ENCODE results near the gene METTL27. TPM values are rescaled to one million over a fixed set of nuclear protein-coding genes. Genes with fewer than 3 reads are reported as not detected.

The METTL27 gene
- total RNA-seq, 1 experiment from 2014 or later: 1.7 TPM

GRCh38 chr7:73812996-73813395 lies 29.3 kb downstream of the METTL27 start:
- Histone ChIP-seq H3K36me3 (ENCODE audit: control insufficient read depth, insufficient read depth, low read length) (no peaks in the 10 kb centered on the region), H3K4me1 (peaks cover 5% of the 10 kb centered on the region; the same call in 1 of the 2 replicates), H3K27me3 (replicated peaks; ENCODE audit: control insufficient read depth, insufficient read depth, low read length) (no peaks in the 10 kb centered on the region), H3K9me3 (peaks cover 15% of the 10 kb centered on the region), H3K4me3 (ENCODE audit: low read depth, low read length) (no peak overlapping the region)
- no TSS peak for BruUV-seq (replicated peaks)
- POLR2A ChIA-PET: no interaction called here
- CTCF ChIA-PET: no interaction called here
- no peaks in the 10 kb centered on the region for H3K36me3 Mint-ChIP-seq (ENCODE audit: insufficient read depth, unreplicated experiment)
- TF ChIP-seq, protein P1, sequence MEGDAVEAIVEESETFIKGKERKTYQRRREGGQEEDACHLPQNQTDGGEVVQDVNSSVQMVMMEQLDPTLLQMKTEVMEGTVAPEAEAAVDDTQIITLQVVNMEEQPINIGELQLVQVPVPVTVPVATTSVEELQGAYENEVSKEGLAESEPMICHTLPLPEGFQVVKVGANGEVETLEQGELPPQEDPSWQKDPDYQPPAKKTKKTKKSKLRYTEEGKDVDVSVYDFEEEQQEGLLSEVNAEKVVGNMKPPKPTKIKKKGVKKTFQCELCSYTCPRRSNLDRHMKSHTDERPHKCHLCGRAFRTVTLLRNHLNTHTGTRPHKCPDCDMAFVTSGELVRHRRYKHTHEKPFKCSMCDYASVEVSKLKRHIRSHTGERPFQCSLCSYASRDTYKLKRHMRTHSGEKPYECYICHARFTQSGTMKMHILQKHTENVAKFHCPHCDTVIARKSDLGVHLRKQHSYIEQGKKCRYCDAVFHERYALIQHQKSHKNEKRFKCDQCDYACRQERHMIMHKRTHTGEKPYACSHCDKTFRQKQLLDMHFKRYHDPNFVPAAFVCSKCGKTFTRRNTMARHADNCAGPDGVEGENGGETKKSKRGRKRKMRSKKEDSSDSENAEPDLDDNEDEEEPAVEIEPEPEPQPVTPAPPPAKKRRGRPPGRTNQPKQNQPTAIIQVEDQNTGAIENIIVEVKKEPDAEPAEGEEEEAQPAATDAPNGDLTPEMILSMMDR (IDR thresholded peaks at IDR 0.05; ENCODE audit: insufficient read depth in 1 of 2, low read depth in 1 of 2, low read length in 1 of 2, severe bottlenecking in 1 of 2, unreplicated experiment in 1 of 2): no peak
- intact Hi-C loops (cut with micrococcal nuclease; ENCODE audit: unreplicated experiment): no loop called here
- peaks cover 7% of the 10 kb centered on the region for H3K4me1 Mint-ChIP-seq (ENCODE audit: low read depth, unreplicated experiment)
- no peak for DNase-seq
- no peaks in the 10 kb centered on the region for H3K27me3 Mint-ChIP-seq (ENCODE audit: insufficient read depth, unreplicated experiment)
- no peak overlapping the region for H3K27ac Mint-ChIP-seq (ENCODE audit: unreplicated experiment)
- H3K9me3 Mint-ChIP-seq (ENCODE audit: unreplicated experiment): no peaks in the 10 kb centered on the region
- H3K4me3 Mint-ChIP-seq (ENCODE audit: unreplicated experiment): no peak overlapping the region

DNA sequence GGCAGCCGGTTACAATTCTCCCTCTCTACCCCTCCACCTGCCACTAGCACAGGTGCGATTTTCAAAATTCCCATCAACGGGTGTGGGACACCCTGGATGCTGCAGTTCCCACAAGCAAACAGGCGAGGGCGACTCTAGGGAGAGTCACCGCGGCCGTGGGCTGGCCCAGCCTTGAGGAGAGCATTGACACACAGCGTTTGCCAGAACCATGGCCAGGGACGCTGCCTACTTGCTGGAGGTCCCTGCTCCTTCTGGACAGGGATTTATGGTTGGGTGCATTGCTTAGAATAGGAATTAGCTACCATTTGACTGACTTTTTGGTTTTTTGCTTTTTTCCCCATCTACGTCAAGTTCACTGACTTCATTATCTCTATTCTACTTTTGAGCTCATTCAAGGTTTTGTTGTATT lies 30.6 kb downstream of the METTL27 start:
- H3K9me3 Mint-ChIP-seq (ENCODE audit: unreplicated experiment): no peaks in the 10 kb centered on the region
- no peak overlapping the region for H3K4me3 ChIP-seq (ENCODE audit: low read depth, low read length)
- peak; percentile 72 to 81 for DNase-seq
- no peak overlapping the region for H3K4me3 Mint-ChIP-seq (ENCODE audit: unreplicated experiment)
- no TSS peak for BruUV-seq (replicated peaks)
- CTCF ChIA-PET: interaction anchor here (0.7 to 1.0 kb wide), 3 partner anchors 28 to 73 kb away, joined by 3 to 7 read pairs (median 5); partner anchors contain the start of gene ABHD11
- intact Hi-C loops (cut with micrococcal nuclease; ENCODE audit: unreplicated experiment): loop anchor here (1.0 kb wide), 2 partner anchors 19 to 44 kb away; partner anchors contain the start of gene CLDN4
- no peaks in the 10 kb centered on the region for H3K36me3 ChIP-seq (ENCODE audit: control insufficient read depth, insufficient read depth, low read length)
- peaks cover 5% of the 10 kb centered on the region; the same call in 1 of the 2 replicates for H3K4me1 ChIP-seq
- H3K4me1 Mint-ChIP-seq (ENCODE audit: low read depth, unreplicated experiment): peaks cover 7% of the 10 kb centered on the region
- H3K36me3 Mint-ChIP-seq (ENCODE audit: insufficient read depth, unreplicated experiment): no peaks in the 10 kb centered on the region
- TF ChIP-seq, protein P1 (IDR thresholded peaks at IDR 0.05; ENCODE audit: insufficient read depth in 1 of 2, low read depth in 1 of 2, low read length in 1 of 2, severe bottlenecking in 1 of 2, unreplicated experiment in 1 of 2): peak; percentile 67 to 72
- H3K27me3 ChIP-seq (replicated peaks; ENCODE audit: control insufficient read depth, insufficient read depth, low read length): no peaks in the 10 kb centered on the region
- peaks cover 15% of the 10 kb centered on the region for H3K9me3 ChIP-seq
- no peak overlapping the region for H3K27ac Mint-ChIP-seq (ENCODE audit: unreplicated experiment)
- no peaks in the 10 kb centered on the region for H3K27me3 Mint-ChIP-seq (ENCODE audit: insufficient read depth, unreplicated experiment)
- POLR2A ChIA-PET: no interaction called here

DNA sequence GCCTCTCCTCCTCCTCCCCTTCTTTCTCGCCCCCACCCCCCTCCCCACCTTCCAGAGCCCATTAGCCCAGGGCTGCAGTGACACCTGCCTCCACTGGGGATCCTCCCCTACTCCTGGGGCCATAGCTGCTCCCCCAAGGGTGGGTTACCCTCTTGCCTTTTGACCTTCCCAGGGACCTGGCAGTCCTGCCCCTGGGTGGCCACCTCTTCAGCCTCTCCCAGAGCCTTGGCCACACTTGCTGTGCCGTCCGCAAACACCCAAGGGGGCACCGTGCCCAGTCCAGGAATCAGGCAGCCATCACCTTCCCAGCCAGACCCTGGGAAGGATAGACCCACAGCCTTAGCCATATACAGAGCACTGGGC lies 31.3 kb downstream of the METTL27 start:
- Mint-ChIP-seq H3K36me3 (ENCODE audit: insufficient read depth, unreplicated experiment) (no peaks in the 10 kb centered on the region), H3K27ac (ENCODE audit: unreplicated experiment) (no peak overlapping the region), H3K4me1 (ENCODE audit: low read depth, unreplicated experiment) (peaks cover 7% of the 10 kb centered on the region), H3K27me3 (ENCODE audit: insufficient read depth, unreplicated experiment) (no peaks in the 10 kb centered on the region), H3K4me3 (ENCODE audit: unreplicated experiment) (no peak overlapping the region), H3K9me3 (ENCODE audit: unreplicated experiment) (no peaks in the 10 kb centered on the region)
- Histone ChIP-seq H3K4me1 (peaks cover 5% of the 10 kb centered on the region; the same call in 1 of the 2 replicates), H3K27me3 (replicated peaks; ENCODE audit: control insufficient read depth, insufficient read depth, low read length) (no peaks in the 10 kb centered on the region), H3K36me3 (ENCODE audit: control insufficient read depth, insufficient read depth, low read length) (no peaks in the 10 kb centered on the region), H3K9me3 (peaks cover 15% of the 10 kb centered on the region), H3K4me3 (ENCODE audit: low read depth, low read length) (no peak overlapping the region)
- TF ChIP-seq, protein P1 (IDR thresholded peaks at IDR 0.05; ENCODE audit: insufficient read depth in 1 of 2, low read depth in 1 of 2, low read length in 1 of 2, severe bottlenecking in 1 of 2, unreplicated experiment in 1 of 2): no peak
- intact Hi-C loops (cut with micrococcal nuclease; ENCODE audit: unreplicated experiment): loop anchor here (1.0 kb wide), 2 partner anchors 19 to 44 kb away; partner anchors contain the start of gene CLDN4
- CTCF ChIA-PET: interaction anchor here (1.2 kb wide), 1 partner anchor 17 kb away, joined by 3 read pairs; no protein-coding TSS in a partner anchor
- no peak for DNase-seq
- POLR2A ChIA-PET: no interaction called here
- no TSS peak for BruUV-seq (replicated peaks)

Data from Caco-2 (cell line).